HEK293 (cell line): Measurements from ENCODE around the gene CLTCL1.

Source experiments
- CTCF ChIP-seq: fragments of 450-650 bp; formaldehyde crosslinking; IDR thresholded peaks from 2 replicates; pipeline ENCODE4 v1.5.1; 2016; ENCODE audit warnings: missing biosample characterization, missing genetic modification characterization
- KLF10 ChIP-seq: fragments of 450-650 bp; IDR thresholded peaks from 2 replicates; pipeline ENCODE4 v1.5.1; 2018; ENCODE audit warnings: missing biosample characterization, mild to moderate bottlenecking, missing genetic modification characterization
- SETDB1 ChIP-seq: IDR thresholded peaks from one replicate; pipeline ENCODE4 v1.6.1; 2017; ENCODE audit warnings: mild to moderate bottlenecking, low read length, moderate library complexity, mixed read lengths; ENCODE audit not compliant: insufficient read length
- ZNF174 ChIP-seq: fragments of 450-650 bp; formaldehyde crosslinking; IDR thresholded peaks from 2 replicates; pipeline ENCODE4 v1.5.0; 2017; ENCODE audit warnings: missing biosample characterization, mild to moderate bottlenecking, missing genetic modification characterization
- ZNF18 ChIP-seq: fragments of 450-650 bp; formaldehyde crosslinking; IDR thresholded peaks from 2 replicates; pipeline ENCODE4 v1.5.1; 2016; ENCODE audit warnings: missing biosample characterization, missing genetic modification characterization
- ZNF624 ChIP-seq: fragments of 450-650 bp; formaldehyde crosslinking; IDR thresholded peaks from 2 replicates; pipeline ENCODE4 v1.5.1; 2017; ENCODE audit warnings: missing biosample characterization, missing genetic modification characterization

- TF ChIP-seq CTCF (tag by site-specific recombination) (peak; percentile 76), ZNF18 (tag by site-specific recombination) (no peak), KLF10 (tag by site-specific recombination) (no peak; the same call in 1 of the 2 replicates), ZNF624 (tag by site-specific recombination) (no peak), SETDB1 (no peak), ZNF174 (tag by site-specific recombination) (no peak)
Observed at GRCh38 chr22:19179497-19180048, 111.9 kb downstream of the CLTCL1 start.
